ENCODE data around the gene P3H1.

DNA sequence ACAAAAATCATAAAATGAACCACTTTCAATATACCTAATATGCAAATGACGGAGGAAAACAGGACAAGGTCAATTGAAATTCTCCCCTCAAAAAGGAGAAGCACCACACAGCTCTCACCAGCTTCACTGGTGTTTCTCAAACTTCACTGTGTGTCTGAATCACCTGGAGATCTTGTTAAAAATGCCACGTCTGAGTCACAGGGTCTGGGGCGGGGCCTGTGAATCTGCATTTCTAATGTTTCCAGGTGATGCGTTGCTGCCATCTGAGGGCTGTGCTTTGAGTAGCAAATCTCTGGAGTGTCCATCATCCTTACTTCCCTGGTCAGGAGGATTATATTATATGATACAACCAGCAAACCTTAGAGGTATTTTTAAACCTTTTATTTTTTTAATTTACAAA lies 35.8 kb downstream of the P3H1 start:
- TF ChIP-seq, protein P1, sequence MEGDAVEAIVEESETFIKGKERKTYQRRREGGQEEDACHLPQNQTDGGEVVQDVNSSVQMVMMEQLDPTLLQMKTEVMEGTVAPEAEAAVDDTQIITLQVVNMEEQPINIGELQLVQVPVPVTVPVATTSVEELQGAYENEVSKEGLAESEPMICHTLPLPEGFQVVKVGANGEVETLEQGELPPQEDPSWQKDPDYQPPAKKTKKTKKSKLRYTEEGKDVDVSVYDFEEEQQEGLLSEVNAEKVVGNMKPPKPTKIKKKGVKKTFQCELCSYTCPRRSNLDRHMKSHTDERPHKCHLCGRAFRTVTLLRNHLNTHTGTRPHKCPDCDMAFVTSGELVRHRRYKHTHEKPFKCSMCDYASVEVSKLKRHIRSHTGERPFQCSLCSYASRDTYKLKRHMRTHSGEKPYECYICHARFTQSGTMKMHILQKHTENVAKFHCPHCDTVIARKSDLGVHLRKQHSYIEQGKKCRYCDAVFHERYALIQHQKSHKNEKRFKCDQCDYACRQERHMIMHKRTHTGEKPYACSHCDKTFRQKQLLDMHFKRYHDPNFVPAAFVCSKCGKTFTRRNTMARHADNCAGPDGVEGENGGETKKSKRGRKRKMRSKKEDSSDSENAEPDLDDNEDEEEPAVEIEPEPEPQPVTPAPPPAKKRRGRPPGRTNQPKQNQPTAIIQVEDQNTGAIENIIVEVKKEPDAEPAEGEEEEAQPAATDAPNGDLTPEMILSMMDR (IDR thresholded peaks at IDR 0.05) = no peak; the same call in 1 of the 2 replicates
- TF ChIP-seq POLR2AphosphoS5 (IDR thresholded peaks at IDR 0.05; ENCODE audit: low read depth, low read length) = no peak
- no peak for TF ChIP-seq REST (IDR thresholded peaks at IDR 0.05; ENCODE audit: insufficient read depth in 1 of 2, low read depth in 2 of 2, low read length in 1 of 2)
- no peak for TF ChIP-seq SIN3A (IDR thresholded peaks at IDR 0.05; ENCODE audit: borderline replicate concordance, insufficient read depth, low read depth, low read length)
